ENCODE results near the gene CEP152. TPM values are rescaled to one million over a fixed set of nuclear protein-coding genes. Genes with fewer than 3 reads are reported as not detected.
"Not testable (repeated sequence)": the region's sequence is repeated elsewhere in the genome, so short reads cannot be mapped to it uniquely, and the experiment has no call there.

CEP152 gene, protein sequence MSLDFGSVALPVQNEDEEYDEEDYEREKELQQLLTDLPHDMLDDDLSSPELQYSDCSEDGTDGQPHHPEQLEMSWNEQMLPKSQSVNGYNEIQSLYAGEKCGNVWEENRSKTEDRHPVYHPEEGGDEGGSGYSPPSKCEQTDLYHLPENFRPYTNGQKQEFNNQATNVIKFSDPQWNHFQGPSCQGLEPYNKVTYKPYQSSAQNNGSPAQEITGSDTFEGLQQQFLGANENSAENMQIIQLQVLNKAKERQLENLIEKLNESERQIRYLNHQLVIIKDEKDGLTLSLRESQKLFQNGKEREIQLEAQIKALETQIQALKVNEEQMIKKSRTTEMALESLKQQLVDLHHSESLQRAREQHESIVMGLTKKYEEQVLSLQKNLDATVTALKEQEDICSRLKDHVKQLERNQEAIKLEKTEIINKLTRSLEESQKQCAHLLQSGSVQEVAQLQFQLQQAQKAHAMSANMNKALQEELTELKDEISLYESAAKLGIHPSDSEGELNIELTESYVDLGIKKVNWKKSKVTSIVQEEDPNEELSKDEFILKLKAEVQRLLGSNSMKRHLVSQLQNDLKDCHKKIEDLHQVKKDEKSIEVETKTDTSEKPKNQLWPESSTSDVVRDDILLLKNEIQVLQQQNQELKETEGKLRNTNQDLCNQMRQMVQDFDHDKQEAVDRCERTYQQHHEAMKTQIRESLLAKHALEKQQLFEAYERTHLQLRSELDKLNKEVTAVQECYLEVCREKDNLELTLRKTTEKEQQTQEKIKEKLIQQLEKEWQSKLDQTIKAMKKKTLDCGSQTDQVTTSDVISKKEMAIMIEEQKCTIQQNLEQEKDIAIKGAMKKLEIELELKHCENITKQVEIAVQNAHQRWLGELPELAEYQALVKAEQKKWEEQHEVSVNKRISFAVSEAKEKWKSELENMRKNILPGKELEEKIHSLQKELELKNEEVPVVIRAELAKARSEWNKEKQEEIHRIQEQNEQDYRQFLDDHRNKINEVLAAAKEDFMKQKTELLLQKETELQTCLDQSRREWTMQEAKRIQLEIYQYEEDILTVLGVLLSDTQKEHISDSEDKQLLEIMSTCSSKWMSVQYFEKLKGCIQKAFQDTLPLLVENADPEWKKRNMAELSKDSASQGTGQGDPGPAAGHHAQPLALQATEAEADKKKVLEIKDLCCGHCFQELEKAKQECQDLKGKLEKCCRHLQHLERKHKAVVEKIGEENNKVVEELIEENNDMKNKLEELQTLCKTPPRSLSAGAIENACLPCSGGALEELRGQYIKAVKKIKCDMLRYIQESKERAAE (N-terminal part only)
- 10 to 100 TPM; 23.2 to 23.9 TPM for total RNA-seq

DNA sequence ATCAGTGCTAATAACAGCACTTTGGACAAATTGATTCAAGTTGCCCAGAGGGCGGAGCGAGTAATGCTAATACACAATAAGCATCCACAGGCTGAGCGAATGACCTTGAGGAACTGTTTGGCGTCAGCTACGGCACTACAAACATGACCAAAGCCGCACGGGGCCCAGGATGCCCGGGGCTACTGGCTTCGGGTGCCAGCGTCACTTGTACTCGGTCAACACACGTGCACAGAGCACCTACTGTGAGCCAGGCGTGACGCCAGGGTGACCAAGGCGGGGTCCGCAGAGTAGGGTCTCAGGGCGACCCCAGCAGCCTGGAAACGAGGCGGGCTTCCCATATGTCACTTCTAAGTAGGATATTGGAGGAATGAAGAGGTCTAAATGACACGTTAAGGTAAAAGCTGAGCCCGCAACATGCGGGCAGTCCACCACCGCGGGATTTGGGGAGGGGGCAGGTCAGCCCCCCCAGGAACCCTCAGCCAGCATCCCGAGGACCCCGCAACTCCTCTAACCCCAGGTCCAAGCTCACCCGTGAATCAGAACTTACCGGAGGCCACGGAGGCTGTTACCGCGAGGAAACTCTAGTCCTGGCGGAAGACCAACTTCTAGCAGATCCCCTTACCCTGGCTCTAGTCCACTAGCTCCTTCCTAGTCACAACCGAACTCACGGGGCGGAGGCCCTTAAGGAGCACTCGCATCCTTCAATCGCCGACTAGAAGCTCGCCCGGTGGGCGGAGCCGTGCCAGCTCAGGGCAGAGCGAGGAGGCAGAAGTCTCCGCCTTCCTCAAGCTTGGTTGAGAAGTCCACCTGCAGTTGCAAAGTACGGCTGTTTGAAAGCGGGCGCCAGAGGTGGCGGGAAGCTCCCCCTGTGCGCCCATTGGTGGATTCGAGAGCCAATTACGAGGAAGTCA is at the start of gene CEP152:
CEP152 (minus strand) TSS at position 656 of the 911 bp plus-strand sequence. CDS start 5,420 bp downstream, outside the sequence.
- CTCF ChIA-PET, result interaction anchor here (0.9 to 1.1 kb wide), 3 partner anchors 9 to 335 kb away, joined by 3 to 4 read pairs (median 4); no protein-coding TSS in a partner anchor
- POLR2A ChIA-PET, result interaction anchor here (0.6 to 1.7 kb wide), 6 partner anchors 67 to 842 kb away, joined by 3 to 10 read pairs (median 3); partner anchors contain the start of genes COPS2 and EID1

DNA sequence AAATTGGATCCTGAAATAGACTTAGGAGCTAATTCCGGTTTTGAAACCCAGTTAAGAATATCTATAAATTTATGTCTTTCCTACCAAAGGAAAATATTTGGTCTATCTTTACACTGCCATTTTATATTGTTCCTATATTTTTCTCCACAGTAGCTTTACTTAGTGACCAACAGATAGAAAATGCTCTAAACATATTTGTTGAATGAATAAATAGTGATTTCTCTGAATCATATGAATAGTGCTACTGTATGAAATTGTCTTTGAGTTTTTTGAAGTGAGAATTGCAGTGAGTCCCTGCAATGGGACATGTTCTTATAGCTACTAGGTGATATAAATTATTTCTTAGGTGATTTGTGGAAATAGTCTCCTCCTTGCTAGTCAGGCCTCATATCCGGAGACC is 48.6 kb upstream of the CEP152 start:
- ChIA-PET CTCF (interaction anchor here (0.6 to 1.3 kb wide), 2 partner anchors 10 to 117 kb away, joined by 3 to 4 read pairs; no protein-coding TSS in a partner anchor), POLR2A (no interaction called here)

DNA sequence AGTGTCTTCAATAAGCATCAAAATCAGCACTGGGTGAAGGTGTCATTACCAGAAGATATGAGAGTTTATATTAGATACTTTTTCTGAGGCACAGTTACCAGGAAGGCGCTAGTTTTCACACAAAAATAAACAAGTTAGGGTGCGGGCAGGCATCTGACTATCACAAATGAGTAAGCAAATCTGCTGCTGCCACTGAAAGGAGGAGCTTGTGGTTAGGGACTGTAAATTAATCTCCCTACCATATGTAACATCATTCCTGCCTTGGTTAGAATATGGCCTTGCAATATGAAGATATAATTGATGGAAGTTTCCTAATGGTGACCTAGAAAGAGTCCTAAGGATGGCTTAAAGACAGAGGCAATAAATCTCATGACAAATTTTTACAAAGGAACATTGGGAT is 47.5 kb upstream of the CEP152 start:
- CTCF ChIA-PET, result interaction anchor here (0.5 to 1.3 kb wide), 2 partner anchors 91 to 118 kb away, joined by 4 read pairs; no protein-coding TSS in a partner anchor
- POLR2A ChIA-PET, result no interaction called here

DNA sequence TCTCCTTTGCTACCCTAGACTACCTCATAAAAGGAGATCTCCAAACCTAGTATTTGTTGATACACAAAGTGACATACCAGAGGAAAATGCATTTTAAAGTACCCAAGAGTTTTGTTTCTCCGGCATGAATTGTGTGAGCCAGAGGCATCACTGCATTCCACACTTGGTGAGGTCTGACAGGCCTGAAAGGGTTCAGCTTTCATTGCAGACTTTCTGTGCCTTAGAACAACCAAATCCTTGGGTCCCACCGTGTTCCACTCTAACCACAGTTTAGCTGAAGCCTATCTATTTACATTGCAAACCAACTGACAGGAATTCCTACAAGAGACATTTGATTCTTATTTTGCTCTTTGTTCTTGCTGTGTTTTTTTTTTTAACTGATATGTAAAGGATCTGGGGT is 46.1 kb upstream of the CEP152 start:
- CTCF ChIA-PET, result no interaction called here
- POLR2A ChIA-PET, result no interaction called here

DNA sequence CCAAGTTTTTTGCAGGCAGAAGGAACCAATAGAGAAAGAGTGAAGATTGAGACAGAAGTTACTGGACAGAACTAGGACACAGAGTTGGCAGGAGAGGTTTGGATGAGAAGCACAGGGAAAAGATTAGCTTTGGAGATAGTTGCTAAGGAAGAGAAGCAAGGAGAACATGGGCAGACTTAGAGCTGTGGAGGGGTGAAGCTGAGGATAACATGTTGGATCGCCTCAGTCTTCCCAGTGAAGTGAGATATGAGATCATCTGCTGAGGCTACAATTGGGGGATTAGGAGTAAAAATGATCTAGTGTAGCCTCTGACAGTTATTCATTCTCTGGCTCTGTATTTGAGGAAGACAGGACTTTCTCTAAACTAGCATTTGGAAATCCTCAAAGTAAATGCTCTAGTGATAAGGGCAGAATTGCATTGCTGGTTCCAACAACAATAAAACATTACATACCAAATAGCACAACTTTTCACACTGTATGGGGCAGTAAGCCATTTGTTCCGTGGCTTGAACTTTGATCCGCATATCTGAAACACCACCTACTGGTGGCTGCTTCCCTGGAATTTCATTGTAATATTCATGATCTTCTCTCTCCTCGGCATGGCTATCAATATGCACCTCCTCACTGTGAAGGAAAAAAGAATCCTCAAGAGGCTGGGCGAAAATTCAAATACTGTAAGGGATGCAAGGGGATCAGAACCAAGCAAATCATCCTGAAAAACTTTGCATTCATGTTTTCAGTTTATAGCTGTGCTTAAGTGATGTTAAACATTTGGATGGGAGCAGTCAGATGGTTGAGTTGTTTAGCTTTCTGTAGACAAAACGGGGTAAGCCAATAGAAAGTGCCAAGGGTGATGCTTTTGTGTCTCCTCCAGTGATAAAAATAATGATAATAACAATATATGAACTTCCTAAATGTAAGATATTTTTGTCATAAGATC is 44.9 kb upstream of the CEP152 start:
- ChIA-PET POLR2A (no interaction called here), CTCF (interaction anchor here (0.7 kb wide), 1 partner anchor 760 kb away, joined by 4 read pairs; no protein-coding TSS in a partner anchor)

DNA sequence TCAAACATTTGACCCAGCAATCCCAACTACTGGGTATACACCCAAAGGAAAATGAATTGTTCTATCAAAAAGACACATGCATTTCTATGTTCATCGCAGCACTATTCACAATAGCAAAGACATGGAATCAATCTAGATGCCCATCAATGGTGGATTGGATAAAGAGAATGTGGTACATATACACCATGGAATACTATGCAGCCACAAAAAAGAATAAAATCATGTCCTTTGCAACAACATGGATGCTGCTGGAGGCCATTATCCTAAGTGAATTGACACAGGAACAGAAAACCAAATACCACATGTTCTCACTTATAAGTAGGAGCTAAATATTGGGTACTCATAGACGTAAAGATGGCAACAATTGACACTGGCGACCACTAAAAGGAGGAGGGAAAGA is 43.6 kb upstream of the CEP152 start:
- POLR2A ChIA-PET, CTCF ChIA-PET: not testable (repeated sequence)

DNA sequence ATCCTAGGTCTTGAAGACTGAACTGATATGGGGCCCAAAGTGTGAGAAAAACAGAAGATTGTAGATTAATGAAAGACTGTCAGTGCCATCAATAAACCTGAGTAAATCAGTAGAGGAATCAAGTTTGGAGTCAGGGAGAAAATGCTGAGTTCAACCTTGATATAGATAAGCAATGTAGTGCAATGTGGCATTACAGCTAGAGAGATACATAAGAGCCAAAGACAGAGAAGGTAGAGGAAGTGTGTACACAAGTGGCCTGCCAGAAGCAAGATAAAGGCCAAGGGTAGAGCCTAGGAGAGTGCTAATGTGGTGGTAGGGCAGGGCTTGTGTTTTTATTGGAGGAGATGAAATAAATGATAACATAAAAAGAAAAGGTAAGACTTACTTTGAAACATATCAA is 41.1 kb upstream of the CEP152 start:
- POLR2A ChIA-PET, result no interaction called here
- CTCF ChIA-PET, result no interaction called here

DNA sequence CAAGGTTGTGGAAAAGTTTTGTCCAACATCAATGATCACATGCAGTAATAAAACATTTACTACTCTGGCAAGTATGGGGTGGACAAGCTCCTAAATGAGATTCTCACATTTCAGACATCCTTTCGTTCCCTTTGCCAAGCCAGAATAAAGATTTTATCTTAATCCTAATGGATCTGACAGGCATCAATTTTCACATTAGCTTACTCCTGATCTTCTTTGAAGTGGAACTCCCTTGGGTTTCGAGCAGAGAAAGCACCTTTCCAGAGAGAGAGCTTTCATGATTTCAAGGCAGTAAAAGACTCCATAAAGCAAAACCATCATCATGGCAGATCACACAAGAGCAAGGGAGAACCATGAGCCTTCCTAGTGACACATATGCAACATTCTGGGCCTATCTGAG is 39.8 kb upstream of the CEP152 start:
- ChIA-PET POLR2A (no interaction called here), CTCF (no interaction called here)

DNA sequence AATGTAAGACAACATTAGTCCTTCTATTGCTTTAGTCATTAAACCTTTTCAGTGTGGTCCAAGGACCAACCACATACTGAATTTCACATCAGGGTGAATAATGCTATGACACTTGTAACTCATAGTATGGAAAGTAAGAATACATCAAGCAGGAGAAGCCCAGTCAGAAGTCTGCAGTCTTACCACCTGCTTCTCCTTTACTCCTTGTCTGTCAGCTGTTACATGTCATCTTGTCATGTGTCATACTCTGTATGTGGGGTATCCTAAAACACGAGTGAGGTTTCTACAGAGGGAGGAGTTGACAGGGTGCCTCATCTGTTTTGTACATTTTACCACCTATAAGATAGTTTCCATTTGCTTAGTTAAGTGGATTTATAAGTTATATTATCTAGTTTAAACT is 34.3 kb upstream of the CEP152 start:
- ChIA-PET CTCF (no interaction called here), POLR2A (no interaction called here)

DNA sequence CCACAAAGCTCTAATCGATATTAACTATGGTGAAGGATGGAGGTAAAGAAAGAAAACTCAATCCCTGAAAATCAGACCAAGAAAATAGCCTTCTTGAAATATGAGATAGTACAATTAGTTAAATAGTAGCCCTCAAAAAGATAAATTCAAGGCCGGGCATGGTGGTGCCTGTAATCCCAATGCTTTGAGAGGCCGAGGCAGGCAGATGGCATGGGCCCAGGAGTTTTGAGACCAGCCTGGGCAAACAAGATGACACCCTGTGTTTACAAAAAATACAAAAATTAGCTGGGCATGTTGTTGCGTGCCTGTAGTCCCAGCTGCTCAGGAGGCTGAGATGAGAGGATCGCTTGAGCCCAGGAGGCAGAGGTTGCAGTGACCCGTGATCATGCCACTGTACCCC is 31.6 kb upstream of the CEP152 start:
- CTCF ChIA-PET, result no interaction called here

DNA sequence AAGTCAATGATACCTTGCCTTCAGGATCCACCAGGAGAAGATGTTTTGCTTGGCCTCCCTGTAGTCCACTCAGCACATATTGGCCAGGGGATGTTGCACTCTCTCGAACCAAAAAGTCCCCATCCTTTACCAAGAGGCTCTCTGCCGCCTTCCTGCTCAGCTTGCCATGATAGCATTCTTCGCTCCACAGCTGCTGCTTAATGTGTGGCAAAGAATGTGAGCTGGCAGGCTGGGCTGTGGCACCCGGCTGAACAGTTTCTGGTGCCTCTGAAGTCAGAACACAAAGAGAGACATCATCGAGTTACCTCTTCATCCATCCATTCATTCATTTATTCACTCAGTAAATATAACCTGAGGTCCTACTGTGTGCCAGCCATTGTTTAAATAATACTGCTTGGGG is 23.9 kb upstream of the CEP152 start:
- CTCF ChIA-PET, result no interaction called here
- POLR2A ChIA-PET, result no interaction called here

More for the DNA sequence above, 31.6 kb upstream of the CEP152 start:
- POLR2A ChIA-PET, result no interaction called here

DNA sequence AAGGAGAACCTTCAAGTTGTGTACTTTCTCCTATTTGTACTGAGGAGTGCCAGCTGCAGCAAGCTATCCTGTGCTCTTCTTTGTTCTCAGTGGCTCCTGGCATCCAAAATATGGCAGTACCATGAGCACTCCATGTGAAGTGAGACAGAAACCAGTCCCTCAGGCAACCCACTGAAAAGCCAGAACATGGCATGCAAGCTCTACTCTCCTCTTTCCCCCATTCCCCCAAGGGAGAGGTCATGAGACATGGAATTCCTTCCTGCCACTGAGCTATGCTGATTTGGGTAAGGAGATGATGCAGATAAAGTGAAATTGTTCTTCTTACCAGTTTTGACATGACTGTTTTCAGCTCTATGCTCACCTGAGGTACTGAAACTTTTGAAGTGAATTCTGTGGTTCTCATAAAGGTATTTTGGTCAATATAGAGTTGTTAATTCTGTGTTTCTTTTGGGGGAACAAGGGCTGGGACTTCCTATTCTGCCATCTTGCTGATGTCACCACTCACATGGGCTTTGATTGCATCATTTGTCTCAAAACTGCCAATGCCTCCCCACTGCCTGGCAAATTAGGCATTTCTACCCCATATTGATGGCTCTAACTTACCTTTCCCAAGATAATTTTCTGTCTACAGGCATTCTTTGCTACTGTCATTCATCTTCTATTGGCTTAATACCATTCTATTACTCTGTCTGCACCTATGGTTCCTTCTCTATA is 22.8 kb upstream of the CEP152 start:
- CTCF ChIA-PET, result no interaction called here
- POLR2A ChIA-PET, result no interaction called here

DNA sequence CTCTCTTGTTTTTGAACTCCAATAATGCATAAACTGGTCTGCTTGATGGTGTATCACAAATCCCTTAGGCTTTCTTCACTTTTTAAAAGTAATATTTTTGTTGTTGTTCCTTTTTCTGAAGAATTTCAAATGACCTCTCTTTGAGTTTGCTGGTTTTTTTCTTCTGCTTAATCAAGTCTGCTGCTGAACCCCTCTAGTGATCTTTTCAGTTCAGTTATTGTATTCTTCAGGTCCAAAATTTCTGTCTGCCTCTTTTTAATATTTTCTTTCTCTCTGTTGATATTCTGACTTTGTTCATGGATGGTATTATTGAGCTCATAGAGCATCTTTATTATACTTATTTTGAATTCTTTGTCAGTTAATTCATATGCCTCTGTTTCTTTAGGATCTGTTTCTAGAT is 21.8 kb upstream of the CEP152 start:
- ChIA-PET CTCF (no interaction called here), POLR2A (no interaction called here)

DNA sequence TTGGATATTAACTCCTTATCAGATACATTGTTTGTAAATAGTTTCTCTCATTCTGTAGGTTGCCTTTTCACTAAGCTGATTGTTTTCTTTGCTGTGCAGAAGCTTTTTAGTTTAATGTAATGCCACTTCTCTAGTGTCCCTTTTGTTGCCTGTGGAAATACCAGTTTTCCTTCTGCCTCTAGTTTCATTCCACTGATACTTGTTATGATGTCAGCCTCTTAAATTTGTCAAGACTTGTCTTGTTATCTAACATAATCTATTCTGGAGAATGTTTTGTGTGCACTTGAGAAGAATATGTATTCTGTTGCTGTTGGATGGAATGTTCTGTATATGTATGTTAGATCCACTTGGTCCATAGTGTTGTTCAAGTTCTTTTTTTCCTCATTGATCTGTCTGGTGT is 18.0 kb upstream of the CEP152 start:
- POLR2A ChIA-PET, result no interaction called here
- CTCF ChIA-PET, result no interaction called here

DNA sequence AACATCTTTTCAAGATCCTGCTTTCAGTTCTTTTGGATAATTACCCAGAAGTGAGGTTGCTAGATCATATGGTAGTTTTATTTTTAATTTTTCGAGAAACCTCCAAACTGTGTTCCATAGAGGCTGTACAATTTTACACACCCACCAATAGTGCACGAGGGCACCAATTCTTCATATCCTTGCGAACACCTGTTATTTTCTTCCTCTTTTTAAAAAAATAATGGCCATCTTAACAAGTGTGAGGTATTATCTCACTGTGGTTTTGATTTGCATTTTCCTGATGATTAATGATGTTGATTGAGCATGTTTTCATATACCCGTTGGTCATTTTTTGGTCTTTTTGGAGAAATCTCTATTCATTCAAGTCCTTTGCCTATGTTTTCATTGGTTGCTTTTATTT is 17.6 kb upstream of the CEP152 start:
- ChIA-PET CTCF (no interaction called here), POLR2A (no interaction called here)

DNA sequence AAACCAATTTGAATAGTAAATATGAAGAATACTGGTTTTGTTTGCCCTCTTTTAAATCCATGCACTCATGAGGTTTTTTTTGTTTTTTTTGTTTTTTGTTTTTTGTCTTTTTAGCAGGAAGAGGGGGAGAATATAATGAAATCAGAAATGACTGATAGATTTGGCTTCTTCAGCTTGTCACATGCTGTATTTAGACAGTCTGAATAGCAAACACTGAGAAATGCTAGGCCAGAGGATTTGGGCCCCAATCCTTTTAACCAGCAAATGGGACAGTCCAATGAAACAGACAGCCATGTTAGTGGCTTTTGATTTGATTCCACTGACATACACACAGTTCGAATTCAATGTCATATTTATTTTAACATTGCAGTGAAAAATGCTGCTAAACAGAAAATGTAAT is 14.2 kb upstream of the CEP152 start:
- ChIA-PET CTCF (no interaction called here), POLR2A (no interaction called here)

DNA sequence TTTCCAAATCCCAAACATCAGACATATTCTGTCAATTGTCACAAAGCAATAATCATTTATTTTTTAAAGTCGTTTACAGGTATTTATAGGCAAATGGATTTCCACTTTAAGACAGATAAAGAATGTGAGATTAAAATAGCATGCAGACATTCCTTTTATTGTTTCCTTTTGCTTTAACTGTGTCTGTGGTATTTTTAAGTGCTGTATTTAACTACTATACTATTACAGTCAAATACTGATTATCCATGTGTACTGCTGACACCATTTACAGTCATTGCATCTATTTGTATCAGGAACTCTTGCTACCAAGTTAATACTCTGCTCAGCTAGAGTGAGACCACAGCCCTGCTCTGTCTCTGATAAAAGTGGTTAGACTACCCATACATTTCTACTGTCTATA is 12.8 kb upstream of the CEP152 start:
- ChIA-PET POLR2A (no interaction called here), CTCF (interaction anchor here (0.9 kb wide), 1 partner anchor 13 kb away, joined by 3 read pairs; the partner anchor contains the start of gene CEP152)

Measured in activated CD8-positive, alpha-beta memory T cell treated with anti-CD3 and anti-CD28 coated beads for 36 hours (primary cell).